GM21381 (cell line): ENCODE data around the gene CCL27.

Source experiments
- ATAC-seq: cut with Tn5 transposase; IDR thresholded peaks from one replicate; pipeline ENCODE4 v1.9.1; 2021; ENCODE audit warnings: mild to moderate bottlenecking, moderate library complexity; ENCODE audit not compliant: unreplicated experiment

Gene CCL27

GRCh38 chr9:34628656-34629490, 33.6 kb downstream of the CCL27 start, which contains the start of gene ARID3C:
Gene ARID3C, minus strand, starts transcription at chr9:34629066. Its CDS starts 1,052 bp downstream, at chr9:34628014.
- ATAC-seq = no peak

GRCh38 chr9:34627716-34628655, 34.5 kb downstream of the CCL27 start:
- ATAC-seq = no peak

GRCh38 chr9:34625186-34625486, 37.3 kb downstream of the CCL27 start:
- no peak for ATAC-seq

- no peak for ATAC-seq
These were observed 37.8 kb downstream of the CCL27 start for GRCh38 chr9:34624475-34625185.

GRCh38 chr9:34623374-34624235, 38.9 kb downstream of the CCL27 start:
- ATAC-seq = no peak

- peak; percentile 97 for ATAC-seq
These were observed 42.1 kb downstream of the CCL27 start, which contains the start of gene DCTN3 for GRCh38 chr9:34620061-34620994. Gene DCTN3, minus strand, starts transcription at chr9:34620495. Its CDS starts 31 bp downstream, at chr9:34620464.

GRCh38 chr9:34615132-34615531, 47.3 kb downstream of the CCL27 start:
- no peak for ATAC-seq

GRCh38 chr9:34612788-34613390, 49.6 kb downstream of the CCL27 start:
- no peak for ATAC-seq
